Umbilical cord (tissue), 2 donors: ENCODE results near the gene HMCN2. TPM values are rescaled to one million over a fixed set of nuclear protein-coding genes. Genes with fewer than 3 reads are reported as not detected.
"Not testable (repeated sequence)": the region's sequence is repeated elsewhere in the genome, so short reads cannot be mapped to it uniquely, and the experiment has no call there.

Experiments
- DNase-seq: peaks from one replicate; pipeline ENCODE4 v3.0.0-alpha.2; 2015; ENCODE audit warnings: low spot score
- total RNA-seq: library from RNA; depleted of rRNA; stranded (reverse); fragments of >200 nt; gene quantifications from one replicate; pipeline ENCODE4 v1.2.3, GENCODE V29; 2014; ENCODE audit warnings: low replicate concordance; ENCODE audit not compliant: insufficient read depth

The HMCN2 gene
- total RNA-seq, 1 donor from 2014 or later: 7.5 TPM

- DNase-seq: no peak
These were observed 27.6 kb upstream of the HMCN2 start for GRCh38 chr9:130237763-130238524.

DNA sequence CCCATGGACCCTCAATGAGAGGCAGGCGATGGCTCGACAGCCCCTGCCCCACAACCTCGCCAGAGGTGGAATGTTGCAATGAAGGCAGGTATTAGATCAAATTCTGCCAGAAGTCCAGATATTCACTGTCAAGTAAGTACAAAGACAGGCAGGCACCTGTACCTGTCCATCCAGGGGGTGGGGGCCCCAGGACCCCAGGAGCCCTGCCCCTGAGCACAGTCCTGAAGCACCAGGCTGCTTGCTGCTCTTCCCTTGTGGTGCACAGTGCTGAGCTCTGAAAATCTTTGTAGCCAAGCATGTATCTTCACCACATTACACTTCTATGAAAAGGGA lies 26.2 kb upstream of the HMCN2 start:
- no peak for DNase-seq

GRCh38 chr9:130239741-130240241 lies 25.8 kb upstream of the HMCN2 start:
- no peak for DNase-seq

DNA sequence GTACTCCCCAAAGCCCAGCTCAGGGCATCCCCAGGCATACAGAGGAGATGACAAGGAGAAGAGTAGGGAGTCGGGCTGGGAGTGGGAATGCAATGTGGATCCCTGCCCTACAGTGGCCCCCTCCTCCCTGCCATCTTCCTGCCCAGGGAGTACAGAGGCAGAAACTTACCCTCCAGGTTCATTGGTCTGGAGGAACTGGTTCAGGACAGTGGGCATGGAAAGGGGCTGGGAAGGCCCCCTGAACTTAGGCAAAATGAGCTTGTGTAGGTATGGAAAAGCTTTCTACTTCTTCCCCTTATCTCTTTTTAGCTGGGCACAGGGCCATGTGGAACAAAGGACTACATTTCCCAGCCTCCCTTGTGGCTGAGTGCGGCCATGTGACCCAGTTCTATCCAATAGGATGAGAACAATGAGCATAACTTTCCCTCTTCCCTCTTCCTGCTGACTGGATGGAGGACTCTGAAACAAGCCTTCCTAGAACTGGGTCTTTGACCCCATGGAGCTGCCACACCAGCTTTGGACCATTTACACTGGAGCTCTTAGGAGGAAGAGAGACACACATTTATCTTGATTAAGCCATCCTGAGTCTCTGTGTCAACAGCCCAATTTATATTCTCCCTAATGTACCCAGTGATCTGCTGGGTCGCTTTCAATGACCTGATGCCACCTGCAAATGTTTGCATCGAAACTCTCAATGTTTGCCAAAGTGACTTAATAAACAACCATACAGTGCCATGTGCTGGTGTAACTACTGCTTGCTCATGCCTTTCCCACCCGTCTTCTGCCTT lies 25.0 kb upstream of the HMCN2 start:
- DNase-seq: peak; percentile 89

- DNase-seq: no peak
These were observed 24.4 kb upstream of the HMCN2 start for GRCh38 chr9:130241198-130241535.

- no peak for DNase-seq
These were observed 23.1 kb upstream of the HMCN2 start for GRCh38 chr9:130242270-130243014.

DNA sequence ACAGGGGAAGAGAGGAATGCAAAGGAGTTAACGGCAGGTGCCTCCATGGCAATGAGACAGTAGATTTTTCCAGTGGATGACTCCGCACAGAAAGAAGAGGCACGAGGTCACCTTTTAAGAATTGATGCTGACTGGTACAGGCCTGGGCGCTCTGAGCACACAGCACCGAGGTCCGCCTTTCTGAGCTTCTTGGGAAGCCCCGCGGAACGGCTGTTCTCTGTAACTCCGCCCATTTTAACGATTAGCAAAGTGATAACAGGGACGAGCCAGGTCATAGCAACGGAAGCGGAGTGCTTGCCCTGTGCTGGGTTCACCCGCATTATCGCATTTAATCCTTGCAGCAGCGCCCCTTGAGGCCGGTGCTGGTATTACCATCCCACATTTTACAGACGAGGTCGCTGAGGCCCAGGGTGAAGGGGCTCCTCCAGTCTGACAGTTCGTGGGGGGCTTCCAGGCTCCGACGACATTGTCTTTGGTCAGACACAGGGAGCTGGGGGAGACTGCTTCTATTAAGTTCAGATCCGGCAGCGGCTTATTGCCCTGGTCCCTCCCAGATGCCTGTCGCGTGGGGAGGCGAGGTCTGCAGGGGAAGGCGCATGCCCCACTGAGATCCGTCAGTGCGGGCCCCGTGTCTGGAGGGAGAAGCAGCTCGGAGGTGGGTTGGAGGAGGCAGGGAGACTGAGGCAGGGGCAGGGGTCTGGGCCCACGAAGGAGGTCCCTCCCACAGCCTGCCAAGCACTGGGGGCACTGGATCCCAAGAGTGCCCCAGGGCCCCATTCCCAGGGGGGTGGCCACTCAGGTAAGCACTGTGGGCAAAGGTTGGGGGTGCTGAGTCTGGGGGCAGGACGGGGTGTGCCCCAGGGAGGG lies 22.3 kb upstream of the HMCN2 start:
- DNase-seq: peak; percentile 57

- no peak for DNase-seq
These were observed 21.7 kb upstream of the HMCN2 start for GRCh38 chr9:130243882-130244170.

DNA sequence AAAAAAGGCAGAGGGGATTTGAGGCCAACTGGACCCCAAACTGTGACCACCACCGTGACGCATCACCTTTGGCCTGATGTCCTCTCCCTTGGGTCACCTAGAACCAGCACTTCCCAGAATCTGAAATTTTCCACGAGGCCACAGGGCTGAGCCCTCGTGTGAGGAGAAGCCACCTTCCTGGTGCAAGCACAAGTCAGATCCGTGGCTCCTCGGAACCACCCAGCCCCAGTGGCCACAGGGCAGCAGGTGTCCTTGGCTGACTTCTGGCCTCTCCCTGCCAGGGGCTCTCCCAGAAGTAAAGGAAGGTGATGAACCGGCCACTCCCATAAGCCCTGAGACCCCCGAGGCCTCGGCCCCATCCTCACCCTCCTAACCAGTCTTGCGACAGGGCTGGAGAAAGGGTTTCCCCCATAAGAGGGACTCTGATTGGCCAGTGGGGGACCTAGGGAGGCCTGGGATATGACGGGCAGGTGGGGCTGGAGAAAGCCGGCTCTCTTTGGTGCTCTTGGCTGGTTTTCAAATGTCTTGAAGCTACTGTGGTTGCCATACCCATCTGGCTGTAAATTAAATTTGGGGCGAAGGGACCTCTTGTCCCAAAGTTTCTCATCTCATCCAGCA lies 20.9 kb upstream of the HMCN2 start:
- no peak for DNase-seq

DNA sequence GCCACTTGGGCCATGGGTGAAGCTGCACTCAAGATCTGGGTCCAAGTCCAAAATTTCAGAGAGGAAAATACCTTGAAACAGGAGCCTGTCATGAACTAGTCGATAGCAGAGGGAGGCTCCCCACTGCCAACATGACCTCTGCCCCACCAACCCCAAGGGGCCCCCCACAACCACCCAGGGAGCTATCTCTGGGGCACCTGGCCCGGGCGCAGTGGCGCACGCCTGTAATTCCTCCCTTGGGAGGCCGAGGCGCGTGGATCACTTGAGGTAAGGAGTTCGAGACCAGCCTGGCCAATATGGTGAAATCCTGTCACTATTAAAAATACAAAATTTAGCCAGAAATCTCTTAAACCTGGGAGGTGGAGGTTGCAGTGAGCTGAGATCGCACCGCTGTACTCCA lies 20.1 kb upstream of the HMCN2 start:
- DNase-seq: no peak

DNA sequence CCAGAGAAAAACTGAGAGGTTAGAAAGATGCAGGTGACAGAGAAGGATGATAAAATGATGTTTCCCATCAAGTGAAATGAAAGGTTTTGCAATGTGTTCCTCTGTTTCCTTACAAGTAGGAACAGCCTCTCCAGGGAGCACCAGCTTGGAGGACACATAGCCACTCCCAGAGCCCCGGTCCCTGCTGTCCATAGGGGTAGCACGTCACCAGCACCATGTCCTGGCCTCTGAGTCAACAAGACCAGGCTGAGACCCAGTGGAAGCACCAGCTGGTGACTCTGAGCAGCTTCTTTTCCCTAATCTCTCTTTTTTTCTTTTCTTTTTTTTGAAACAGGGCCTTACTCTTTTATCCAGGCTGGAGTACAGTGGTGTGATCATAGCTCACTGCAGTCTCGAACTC lies 19.4 kb upstream of the HMCN2 start:
- DNase-seq: no peak

- peak; percentile 54 for DNase-seq
These were observed 10.6 kb upstream of the HMCN2 start for GRCh38 chr9:130254747-130255630.

GRCh38 chr9:130255631-130256134 lies 9.9 kb upstream of the HMCN2 start:
- DNase-seq: no peak

DNA sequence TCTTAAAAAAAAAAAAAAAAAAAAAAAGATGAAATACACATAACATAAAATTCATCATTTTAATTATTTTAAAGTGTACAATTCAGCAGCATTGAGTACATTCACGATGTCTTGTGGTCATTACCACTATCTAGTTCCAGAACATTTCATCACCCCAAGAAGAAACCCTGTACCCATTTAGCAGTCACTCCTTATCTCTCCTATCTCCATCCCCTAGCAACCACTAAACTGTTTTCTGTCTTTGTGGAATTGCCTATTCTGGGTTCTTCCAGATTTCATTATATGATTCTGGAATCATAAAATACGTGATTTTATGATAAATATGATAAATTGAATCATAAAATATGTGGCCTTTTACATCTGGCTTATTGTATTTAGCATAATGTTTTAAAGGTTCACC lies 8.9 kb upstream of the HMCN2 start:
- no peak for DNase-seq

GRCh38 chr9:130258137-130258536 lies 7.4 kb upstream of the HMCN2 start:
- not testable (repeated sequence) for DNase-seq

- no peak for DNase-seq
These were observed 6.5 kb upstream of the HMCN2 start for GRCh38 chr9:130259044-130259443.

DNA sequence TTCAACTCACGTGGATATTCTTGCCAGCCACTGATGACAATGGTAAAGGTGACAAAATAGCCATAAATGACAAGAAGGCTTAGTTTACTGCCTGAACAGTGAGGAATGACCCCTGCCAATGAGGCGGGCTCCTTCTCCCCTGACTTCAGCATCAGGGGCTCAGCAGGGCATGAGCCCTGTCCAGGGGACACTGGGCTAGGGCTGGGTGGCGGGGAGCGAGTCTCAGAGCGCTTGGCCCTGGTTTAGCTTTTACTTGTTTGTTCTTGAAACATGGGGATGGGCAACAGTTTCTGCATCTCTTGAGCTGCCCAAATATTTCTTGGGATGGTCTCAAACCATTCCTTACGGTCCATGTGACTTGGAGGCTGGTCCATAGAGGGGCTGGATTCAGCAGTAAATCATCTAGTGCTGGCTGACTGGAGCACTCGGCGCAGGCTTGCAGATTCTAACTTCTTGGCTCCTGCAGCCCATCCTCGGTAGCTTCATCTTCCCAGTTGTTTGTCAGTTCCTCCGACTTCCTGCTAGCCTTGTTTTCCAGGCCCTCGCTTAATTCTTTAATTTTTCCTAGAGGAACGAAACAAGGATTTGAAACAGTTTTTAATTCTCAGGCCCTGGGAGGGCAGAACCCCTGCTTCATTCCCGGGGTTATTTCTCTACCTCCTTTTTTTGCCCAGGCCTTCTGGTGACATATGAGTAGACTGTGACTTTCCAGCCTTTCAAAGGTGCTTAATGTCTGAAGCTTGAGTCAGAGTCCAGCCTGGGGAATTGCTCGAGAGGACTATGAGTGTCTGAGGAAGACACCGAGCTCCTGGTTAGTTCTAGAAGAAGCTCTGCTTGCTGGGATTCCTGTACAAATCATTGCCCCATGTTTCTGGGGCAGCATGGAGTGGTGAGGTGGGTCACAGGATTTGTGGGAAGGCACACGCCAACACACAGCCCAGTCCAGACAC lies 4.5 kb upstream of the HMCN2 start:
- DNase-seq: no peak

DNA sequence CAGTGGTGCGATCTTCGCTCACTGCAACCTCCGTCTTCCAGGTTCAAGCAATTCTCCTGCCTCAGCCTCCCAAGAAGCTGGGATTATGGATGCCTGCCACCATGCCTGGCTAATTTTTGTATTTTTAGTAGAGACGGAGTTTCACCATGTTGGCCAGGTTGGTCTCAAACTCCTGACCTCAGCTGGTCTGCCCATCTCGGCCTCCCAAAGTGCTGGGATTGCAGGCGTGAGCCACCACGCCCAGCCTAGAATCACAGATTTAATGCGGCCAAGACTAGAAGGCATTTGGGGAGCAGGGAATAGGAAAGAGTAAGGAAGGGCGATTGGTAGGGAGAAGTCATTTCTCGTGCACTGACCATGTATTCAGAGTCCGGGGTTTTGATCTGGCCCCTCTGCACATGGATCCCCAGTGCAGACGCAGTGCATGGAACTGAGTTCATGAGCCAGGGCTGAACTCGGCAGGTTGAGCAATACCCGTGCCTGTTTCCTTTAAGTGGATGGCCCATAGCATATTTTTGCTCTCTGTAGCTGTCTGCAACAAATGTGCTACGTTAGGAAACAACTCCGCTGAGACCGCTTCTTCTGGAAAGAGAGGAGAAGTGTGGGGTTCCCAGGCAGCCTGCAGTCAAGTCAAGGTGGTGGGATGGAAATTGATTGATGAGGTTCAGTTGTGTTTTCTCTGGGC lies 3.4 kb upstream of the HMCN2 start:
- DNase-seq: no peak
